RWPE2 (cell line): ENCODE results near the gene CD68.

Source experiments
- ATAC-seq: fragments of 200-7000 bp; cut with Tn5 transposase; 3 replicates; pipeline ENCODE4 v1.9.1; 2021; ENCODE audit warnings: low read depth
- DNase-seq: peaks from one replicate; pipeline ENCODE4 v3.0.0-alpha.2; 2020; ENCODE audit warnings: low spot score
- H3K27ac ChIP-seq: fragments of 450-650 bp; 2 replicates; pipeline ENCODE4 v1.5.1; 2017; ENCODE audit warnings: mild to moderate bottlenecking; ENCODE audit not compliant: poor library complexity, severe bottlenecking
- H3K27me3 ChIP-seq: fragments of 250-450 bp; sonication (Bioruptor Pico); 2 replicates; pipeline ENCODE4 v1.5.1; 2021; ENCODE audit warnings: mild to moderate bottlenecking, moderate library complexity; ENCODE audit not compliant: insufficient read depth, poor library complexity, severe bottlenecking
- H3K36me3 ChIP-seq: fragments of 250-450 bp; sonication (Bioruptor Pico); 2 replicates; pipeline ENCODE4 v1.5.1; 2020; ENCODE audit warnings: low read depth, mild to moderate bottlenecking, moderate library complexity
- H3K4me1 ChIP-seq: fragments of 250-450 bp; sonication (Bioruptor Pico); 2 replicates; pipeline ENCODE4 v1.5.1; 2021; ENCODE audit warnings: mild to moderate bottlenecking, moderate library complexity; ENCODE audit not compliant: insufficient read depth, poor library complexity, severe bottlenecking
- H3K4me3 ChIP-seq: fragments of 250-450 bp; sonication (Bioruptor Pico); 2 replicates; pipeline ENCODE4 v1.5.1; 2021; ENCODE audit warnings: mild to moderate bottlenecking, moderate library complexity; ENCODE audit not compliant: severe bottlenecking
- H3K9me3 ChIP-seq: fragments of 250-450 bp; sonication (Bioruptor Pico); 2 replicates; pipeline ENCODE4 v1.5.1; 2021; ENCODE audit warnings: mild to moderate bottlenecking, moderate library complexity; ENCODE audit not compliant: severe bottlenecking
- TF ChIP-seq, protein P1 (sequence below): fragments of 450-650 bp; IDR thresholded peaks from one replicate; pipeline ENCODE4 v1.5.1; 2017; ENCODE audit warnings: mild to moderate bottlenecking, moderate library complexity; ENCODE audit not compliant: poor library complexity, severe bottlenecking

The CD68 gene

DNA sequence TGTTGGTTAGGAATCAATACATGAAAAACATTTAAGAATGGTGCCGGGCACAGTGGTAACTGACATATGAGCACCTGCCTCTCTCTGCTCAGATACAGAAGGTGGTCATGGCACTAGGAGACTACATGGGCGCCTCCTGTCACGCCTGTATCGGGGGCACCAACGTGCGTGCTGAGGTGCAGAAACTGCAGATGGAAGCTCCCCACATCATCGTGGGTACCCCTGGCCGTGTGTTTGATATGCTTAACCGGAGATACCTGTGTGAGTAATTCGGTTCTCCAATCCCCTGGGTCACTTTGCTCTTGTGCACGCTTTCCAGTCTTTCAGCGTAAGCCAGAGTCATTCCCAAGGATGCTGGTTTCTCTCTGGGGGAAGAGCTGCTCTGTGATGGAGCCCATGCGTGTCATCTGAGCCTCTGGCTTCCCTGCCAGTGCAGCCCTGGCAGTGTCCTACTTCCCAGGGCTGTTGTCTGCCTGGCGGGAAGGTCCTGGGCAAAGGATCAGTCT is 3.0 kb upstream of the CD68 start:
- Histone ChIP-seq H3K9me3 (no peaks in the 10 kb centered on the region), H3K4me1 (peaks cover 23% of the 10 kb centered on the region), H3K27me3 (no peaks in the 10 kb centered on the region), H3K4me3 (no peak overlapping the region), H3K27ac (peak overlapping the region; percentile 98), H3K36me3 (peaks cover 64% of the 10 kb centered on the region)
- TF ChIP-seq, protein P1, sequence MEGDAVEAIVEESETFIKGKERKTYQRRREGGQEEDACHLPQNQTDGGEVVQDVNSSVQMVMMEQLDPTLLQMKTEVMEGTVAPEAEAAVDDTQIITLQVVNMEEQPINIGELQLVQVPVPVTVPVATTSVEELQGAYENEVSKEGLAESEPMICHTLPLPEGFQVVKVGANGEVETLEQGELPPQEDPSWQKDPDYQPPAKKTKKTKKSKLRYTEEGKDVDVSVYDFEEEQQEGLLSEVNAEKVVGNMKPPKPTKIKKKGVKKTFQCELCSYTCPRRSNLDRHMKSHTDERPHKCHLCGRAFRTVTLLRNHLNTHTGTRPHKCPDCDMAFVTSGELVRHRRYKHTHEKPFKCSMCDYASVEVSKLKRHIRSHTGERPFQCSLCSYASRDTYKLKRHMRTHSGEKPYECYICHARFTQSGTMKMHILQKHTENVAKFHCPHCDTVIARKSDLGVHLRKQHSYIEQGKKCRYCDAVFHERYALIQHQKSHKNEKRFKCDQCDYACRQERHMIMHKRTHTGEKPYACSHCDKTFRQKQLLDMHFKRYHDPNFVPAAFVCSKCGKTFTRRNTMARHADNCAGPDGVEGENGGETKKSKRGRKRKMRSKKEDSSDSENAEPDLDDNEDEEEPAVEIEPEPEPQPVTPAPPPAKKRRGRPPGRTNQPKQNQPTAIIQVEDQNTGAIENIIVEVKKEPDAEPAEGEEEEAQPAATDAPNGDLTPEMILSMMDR, result no peak
- no peak for DNase-seq
- ATAC-seq, result no peak

DNA sequence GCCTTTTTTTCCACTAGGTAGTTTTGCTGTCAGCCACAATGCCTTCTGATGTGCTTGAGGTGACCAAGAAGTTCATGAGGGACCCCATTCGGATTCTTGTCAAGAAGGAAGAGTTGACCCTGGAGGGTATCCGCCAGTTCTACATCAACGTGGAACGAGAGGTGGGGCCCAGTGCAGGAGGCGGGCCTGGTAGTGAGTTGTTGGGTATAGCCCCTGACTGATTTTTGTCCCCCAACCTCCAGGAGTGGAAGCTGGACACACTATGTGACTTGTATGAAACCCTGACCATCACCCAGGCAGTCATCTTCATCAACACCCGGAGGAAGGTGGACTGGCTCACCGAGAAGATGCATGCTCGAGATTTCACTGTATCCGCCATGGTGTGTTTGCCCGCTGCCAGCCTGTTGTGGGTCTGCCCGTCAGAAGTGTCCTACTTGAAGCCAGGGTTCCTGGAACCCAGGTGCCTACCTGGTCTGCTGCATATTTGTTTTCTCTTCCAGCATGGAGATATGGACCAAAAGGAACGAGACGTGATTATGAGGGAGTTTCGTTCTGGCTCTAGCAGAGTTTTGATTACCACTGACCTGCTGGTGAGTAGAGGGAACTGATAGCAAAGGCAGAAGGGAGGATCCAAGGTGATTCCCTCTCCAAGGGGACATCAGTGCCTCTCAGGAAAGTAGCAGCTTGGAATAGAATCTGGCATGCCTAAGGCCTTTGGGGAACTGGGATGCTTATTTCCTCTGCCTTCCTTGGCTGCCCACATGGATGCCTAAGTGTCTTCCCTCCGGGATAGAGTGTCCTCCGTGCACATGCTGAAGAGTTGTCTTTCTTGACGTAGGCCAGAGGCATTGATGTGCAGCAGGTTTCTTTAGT is 1.9 kb upstream of the CD68 start:
- Histone ChIP-seq H3K4me3 (no peak overlapping the region), H3K27ac (peak overlapping the region; percentile 98), H3K36me3 (peaks cover 64% of the 10 kb centered on the region), H3K4me1 (peaks cover 23% of the 10 kb centered on the region), H3K27me3 (no peaks in the 10 kb centered on the region), H3K9me3 (no peaks in the 10 kb centered on the region)
- TF ChIP-seq, protein P1, result no peak
- ATAC-seq, result no peak
- DNase-seq, result no peak

DNA sequence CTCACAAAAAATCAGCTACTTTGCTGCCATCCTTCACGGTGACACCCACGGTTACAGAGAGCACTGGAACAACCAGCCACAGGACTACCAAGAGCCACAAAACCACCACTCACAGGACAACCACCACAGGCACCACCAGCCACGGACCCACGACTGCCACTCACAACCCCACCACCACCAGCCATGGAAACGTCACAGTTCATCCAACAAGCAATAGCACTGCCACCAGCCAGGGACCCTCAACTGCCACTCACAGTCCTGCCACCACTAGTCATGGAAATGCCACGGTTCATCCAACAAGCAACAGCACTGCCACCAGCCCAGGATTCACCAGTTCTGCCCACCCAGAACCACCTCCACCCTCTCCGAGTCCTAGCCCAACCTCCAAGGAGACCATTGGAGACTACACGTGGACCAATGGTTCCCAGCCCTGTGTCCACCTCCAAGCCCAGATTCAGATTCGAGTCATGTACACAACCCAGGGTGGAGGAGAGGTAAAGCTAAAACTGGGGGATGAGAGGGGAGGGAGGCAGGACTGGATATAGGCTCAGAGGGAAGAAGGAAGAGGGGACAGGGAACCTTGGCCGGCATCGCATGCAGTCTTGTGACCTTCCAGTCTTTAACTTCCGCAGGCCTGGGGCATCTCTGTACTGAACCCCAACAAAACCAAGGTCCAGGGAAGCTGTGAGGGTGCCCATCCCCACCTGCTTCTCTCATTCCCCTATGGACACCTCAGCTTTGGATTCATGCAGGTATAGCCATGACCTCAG is 581 bp downstream of the CD68 start:
- H3K36me3 ChIP-seq, result peaks cover 41% of the 10 kb centered on the region
- peaks cover 21% of the 10 kb centered on the region for H3K4me1 ChIP-seq
- peak overlapping the region; percentile 98 for H3K27ac ChIP-seq
- no peak overlapping the region for H3K4me3 ChIP-seq
- DNase-seq, result no peak
- no peak for ATAC-seq
- no peaks in the 10 kb centered on the region for H3K27me3 ChIP-seq
- TF ChIP-seq, protein P1, result no peak
- no peaks in the 10 kb centered on the region for H3K9me3 ChIP-seq

DNA sequence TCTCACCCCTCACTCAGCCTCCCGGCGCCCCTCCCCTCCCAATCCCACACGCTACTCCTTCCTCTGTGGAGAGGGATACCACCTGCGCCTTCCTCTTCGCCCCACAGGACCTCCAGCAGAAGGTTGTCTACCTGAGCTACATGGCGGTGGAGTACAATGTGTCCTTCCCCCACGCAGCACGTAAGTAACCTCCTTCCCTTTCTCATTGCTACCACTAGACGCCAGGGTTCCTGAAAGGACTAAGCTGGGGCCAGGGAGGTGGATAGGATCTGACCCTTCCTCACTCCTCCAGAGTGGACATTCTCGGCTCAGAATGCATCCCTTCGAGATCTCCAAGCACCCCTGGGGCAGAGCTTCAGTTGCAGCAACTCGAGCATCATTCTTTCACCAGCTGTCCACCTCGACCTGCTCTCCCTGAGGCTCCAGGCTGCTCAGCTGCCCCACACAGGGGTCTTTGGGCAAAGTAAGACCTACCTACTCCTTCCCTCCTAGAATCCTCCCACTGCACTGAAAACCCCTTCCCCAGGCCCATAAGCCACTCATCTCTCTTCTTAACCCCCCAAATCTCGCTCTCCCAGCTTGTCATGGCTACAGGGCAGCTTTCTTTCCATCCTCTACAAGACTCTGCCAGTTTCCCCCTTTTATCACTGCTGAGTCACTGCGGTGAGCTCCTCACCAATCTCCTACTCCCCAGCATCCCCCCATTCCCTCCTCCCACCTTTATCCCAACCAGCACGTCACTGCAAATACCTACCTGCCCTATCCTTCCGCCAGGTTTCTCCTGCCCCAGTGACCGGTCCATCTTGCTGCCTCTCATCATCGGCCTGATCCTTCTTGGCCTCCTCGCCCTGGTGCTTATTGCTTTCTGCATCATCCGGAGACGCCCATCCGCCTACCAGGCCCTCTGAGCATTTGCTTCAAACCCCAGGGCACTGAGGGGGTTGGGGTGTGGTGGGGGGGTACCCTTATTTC is 1.5 kb downstream of the CD68 start:
- Histone ChIP-seq H3K36me3 (peaks cover 36% of the 10 kb centered on the region), H3K4me1 (peaks cover 13% of the 10 kb centered on the region), H3K4me3 (no peak overlapping the region), H3K27ac (peak overlapping the region; percentile 98), H3K27me3 (no peaks in the 10 kb centered on the region), H3K9me3 (no peaks in the 10 kb centered on the region)
- DNase-seq (peak; percentile 63), ATAC-seq (no peak)
- TF ChIP-seq, protein P1, result no peak
